OCI-M1 (cell line): ENCODE data around the gene GNA15.
"Not testable (repeated sequence)": the region's sequence is repeated elsewhere in the genome, so short reads cannot be mapped to it uniquely, and the experiment has no call there.

Source experiments
- DNase-seq: peaks from one replicate; lab custom pipeline; 2025; lab: John Stamatoyannopoulos, UW

The GNA15 gene

GRCh38 chr19:3149526-3150505 is 14.0 kb downstream of the GNA15 start:
- DNase-seq: no peak

GRCh38 chr19:3150739-3151329 is 15.0 kb downstream of the GNA15 start:
- no peak for DNase-seq

DNA sequence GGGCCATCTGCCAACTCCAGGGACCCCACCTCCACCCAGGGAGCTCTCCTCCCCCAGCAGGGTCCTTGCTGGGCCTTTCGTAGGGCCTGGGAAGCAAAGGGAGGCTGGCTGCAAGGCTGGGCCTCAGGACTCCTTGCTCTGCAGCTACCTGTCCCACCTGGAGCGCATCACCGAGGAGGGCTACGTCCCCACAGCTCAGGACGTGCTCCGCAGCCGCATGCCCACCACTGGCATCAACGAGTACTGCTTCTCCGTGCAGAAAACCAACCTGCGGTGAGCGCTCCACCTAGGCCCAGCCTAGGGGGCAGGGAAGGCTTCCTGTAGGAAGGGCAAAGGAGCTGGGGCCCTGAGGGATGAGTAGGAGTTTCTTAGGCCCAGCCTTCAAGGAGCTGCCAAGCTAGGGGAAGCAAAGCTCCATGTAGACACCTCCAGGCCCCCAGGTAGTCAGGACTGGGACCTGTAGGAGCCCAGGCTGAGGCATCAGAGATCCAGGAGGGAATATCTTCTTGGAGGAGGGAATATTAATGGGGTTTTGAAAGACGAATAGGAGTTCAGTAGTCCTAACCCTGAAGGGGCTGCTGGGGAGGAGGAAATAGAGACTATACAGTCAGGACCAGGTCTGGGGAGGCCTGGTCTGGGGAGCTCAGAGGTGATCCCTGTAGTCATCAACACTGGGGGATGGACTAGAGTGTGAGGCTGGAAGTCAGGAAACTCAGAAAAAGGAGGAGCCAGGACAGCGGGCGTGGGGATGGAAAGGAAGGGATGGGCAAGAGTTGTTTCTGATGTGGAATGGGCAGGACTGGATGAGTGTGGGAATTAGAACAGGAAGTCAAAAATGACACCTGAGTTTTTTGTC is 16.0 kb downstream of the GNA15 start:
- no peak for DNase-seq

DNA sequence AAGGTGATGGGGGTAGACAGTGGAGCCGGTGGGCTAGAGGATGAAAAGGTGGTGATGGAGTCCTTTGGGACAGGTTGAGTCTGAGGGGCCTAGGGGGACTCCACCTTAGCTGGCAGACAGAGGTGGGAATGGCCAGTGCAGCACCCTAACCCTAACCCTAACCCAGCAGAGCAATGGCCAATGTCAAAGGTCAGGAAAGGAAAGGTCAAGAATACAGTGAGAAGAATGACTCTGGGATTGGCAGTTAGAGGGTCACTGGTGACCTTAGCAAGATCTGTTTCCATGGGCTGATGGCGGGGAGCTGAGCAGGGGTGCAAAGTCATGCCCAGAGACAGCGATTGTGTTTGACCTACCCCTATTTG is 16.6 kb downstream of the GNA15 start:
- DNase-seq: no peak

- no peak for DNase-seq
Observed at GRCh38 chr19:3153286-3154230, 17.7 kb downstream of the GNA15 start.

- DNase-seq: not testable (repeated sequence)
Observed at GRCh38 chr19:3154447-3154846, 18.6 kb downstream of the GNA15 start.

DNA sequence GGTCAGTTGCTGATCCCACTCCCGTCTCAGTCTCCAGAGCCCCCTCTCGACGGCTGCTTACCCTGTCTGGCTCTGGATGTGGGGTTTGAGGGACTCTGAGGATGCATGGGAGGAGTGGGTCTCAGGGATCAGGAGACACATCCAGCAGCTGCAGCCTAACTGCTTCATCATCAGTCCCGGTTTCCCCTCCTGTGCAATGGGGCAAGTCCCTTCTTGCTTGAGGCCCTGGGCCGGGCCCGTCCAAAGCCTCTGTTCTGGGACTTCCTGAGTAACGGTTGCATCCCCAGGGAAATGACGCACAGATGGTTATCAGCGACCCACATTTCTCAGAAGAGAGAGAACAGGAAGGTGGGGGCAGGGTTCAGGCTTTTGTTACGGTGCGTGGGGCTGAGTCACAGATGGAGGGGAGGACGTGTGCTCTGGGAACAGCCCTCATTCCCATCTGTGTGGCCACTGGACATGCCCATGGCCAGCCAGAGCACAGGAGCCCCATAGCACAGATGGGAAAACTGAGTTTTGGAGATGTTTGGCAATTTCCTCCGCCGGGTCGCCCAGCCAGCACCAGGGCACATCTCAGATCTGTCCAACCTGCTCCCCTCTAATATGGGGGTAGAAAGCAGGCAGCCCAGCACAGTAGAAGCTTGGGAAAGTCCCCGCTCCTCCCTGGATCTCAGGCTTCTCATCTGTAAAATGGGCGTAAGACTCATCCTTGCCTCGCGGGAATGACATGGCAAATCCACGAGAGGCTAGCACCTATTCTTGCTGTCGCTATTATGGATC is 19.3 kb downstream of the GNA15 start:
- peak; percentile 92 for DNase-seq

GRCh38 chr19:3157096-3157845 is 21.4 kb downstream of the GNA15 start:
- no peak for DNase-seq

- DNase-seq: no peak
Observed at GRCh38 chr19:3159565-3159964, 23.7 kb downstream of the GNA15 start.

GRCh38 chr19:3160219-3160618 is 24.4 kb downstream of the GNA15 start:
- DNase-seq: no peak

DNA sequence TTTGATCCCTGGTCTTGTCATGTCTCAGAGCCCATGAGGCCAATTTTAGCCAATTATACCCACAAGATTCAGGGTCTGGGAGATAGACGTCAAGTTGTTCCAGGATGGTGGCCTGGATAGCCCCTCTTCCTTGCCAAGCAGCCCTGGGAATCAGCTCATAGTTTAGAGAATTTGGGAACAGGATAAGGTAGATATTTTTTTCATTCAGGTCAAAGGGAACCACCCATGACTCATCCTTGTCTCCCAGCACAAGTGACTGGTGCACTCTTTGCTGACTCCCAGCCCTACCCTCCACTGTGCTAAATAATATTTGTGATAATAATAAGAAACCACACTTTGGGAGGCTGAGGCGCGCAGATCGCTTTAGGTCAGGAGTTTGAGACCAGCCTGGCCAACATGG is 25.6 kb downstream of the GNA15 start:
- DNase-seq: no peak

DNA sequence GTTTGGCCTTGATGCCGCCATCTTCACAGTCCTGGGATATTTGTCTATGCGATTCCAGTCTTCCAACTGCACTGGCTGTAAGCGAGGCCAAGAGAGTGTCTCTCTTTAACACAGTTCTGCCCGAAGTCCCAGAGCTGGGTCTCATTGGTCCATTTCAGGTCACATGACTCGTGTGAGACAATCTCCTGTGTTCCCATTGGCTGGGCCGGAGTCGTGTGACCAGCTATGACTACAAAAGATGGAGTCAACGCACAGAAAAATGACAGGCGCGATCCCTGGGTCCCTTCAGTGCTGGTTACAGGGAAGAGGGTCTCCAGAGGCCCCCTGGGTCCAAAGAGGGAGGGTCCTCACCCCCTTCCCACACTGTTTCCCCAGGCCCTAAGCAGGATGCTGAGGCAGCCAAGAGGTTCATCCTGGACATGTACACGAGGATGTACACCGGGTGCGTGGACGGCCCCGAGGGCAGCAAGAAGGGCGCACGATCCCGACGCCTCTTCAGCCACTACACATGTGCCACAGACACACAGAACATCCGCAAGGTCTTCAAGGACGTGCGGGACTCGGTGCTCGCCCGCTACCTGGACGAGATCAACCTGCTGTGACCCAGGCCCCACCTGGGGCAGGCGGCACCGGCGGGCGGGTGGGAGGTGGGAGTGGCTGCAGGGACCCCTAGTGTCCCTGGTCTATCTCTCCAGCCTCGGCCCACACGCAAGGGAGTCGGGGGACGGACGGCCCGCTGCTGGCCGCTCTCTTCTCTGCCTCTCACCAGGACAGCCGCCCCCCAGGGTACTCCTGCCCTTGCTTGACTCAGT is 26.8 kb downstream of the GNA15 start:
- DNase-seq: no peak

- DNase-seq: peak; percentile 56
Observed at GRCh38 chr19:3163230-3163886, 27.5 kb downstream of the GNA15 start.

DNA sequence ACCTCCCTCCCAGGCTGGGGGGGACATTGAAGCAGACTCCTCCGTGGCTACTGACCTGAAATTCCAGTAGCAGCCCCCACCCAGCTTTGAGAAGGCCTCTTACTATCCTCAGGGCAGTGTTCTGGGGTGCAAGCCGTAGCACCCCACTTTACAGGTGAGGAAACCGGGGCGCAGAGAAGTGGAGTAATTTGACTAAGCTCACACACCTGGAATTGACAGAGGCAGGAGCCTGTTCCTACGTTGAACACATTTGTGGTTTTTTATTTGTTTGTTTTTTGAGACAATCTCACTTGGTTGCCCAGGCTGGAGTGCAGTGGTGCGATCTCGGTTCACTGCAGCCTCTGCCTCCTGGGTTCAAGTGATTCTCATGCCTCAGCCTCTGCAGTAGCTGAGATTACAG is 28.1 kb downstream of the GNA15 start:
- DNase-seq: no peak

DNA sequence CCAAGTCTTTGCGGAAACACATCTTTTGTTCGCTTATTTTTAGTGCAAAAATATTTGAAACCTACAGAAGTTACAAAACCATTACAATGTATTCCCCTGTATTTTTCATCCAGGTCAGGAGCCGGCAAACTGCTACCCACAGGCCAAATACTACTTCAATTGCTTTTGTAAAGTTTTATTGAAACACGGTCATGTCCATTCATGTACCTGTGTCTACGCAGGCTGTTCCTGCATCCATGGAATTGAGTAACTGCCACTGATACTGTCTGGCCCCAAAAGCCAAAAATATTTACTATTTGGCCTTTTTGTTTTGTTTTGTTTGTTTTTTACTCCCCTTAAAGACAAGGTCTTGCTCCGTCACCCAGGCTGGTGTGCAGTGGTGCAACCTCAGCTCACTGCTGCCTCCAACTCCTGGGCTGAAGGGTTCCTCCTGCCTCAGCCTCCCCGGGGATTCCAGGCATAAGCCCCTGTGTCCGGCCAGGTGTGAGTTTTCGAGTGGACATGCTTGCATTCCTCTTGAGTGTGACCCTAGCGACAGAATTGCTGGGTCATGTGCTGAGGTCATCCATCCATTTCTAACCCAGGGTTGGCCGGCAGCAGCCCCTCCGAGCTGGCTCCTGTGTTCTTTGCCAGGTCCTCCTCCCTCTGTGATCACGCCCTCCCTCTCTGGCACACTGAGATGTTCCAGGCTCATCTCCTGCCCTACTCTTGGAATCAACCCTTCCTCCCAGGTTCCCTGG is 31.9 kb downstream of the GNA15 start:
- DNase-seq: no peak

- no peak for DNase-seq
Observed at GRCh38 chr19:3171894-3172672, 36.2 kb downstream of the GNA15 start.

DNA sequence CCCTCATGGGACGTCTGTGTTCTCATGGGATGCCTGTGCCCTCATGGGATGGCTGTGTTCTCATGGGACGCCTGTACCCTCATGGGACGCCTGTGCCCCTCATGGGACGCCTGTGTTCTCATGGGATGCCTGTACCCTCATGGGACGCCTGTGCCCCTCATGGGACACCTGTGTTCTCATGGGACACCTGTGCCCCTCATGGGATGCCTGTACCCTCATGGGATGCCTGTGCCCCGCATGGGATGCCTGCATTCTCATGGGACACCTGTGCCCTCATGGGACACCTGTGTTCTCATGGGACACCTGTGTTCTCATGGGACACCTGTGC is 36.8 kb downstream of the GNA15 start:
- DNase-seq: not testable (repeated sequence)
